Thymus (tissue), 11 donors: ENCODE measurements around the gene RBM45. TPM values are rescaled to one million over a fixed set of nuclear protein-coding genes. Genes with fewer than 3 reads are reported as not detected.

ENCODE experiments used
- DNase-seq, 9 donors: peaks; one replicate each; pipeline ENCODE4 v3.0.0-alpha.2; 2013; ENCODE audit warnings: low spot score in 9 of 9, low read depth in 6 of 9, missing footprints in 1 of 9
- H3K27ac ChIP-seq, 2 donors: one replicate each; pipeline ENCODE4 v1.5.1; 2013; ENCODE audit warnings: control low read depth in 1 of 2, low read depth in 1 of 2, low read length in 1 of 2, mild to moderate bottlenecking in 1 of 2, moderate library complexity in 1 of 2
- H3K27me3 ChIP-seq, 2 donors: one replicate each; pipeline ENCODE4 v1.5.1; 2013; ENCODE audit warnings: low read length in 1 of 2; ENCODE audit not compliant: control insufficient read depth in 2 of 2, insufficient read depth in 1 of 2
- H3K36me3 ChIP-seq, 2 donors: one replicate each; pipeline ENCODE4 v1.5.1; 2013; ENCODE audit warnings: low read length in 1 of 2, mild to moderate bottlenecking in 1 of 2, moderate library complexity in 1 of 2; ENCODE audit not compliant: control insufficient read depth in 2 of 2, insufficient read depth in 2 of 2
- H3K4me1 ChIP-seq, 2 donors: one replicate each; pipeline ENCODE4 v1.5.1; 2013; ENCODE audit warnings: low read length in 2 of 2; ENCODE audit not compliant: control insufficient read depth in 2 of 2, insufficient read depth in 2 of 2
- H3K4me3 ChIP-seq, 2 donors: one replicate each; pipeline ENCODE4 v1.5.1; 2013; ENCODE audit warnings: low read length in 2 of 2, control low read depth in 1 of 2, mild to moderate bottlenecking in 1 of 2
- H3K9me3 ChIP-seq, 2 donors: one replicate each; pipeline ENCODE4 v1.5.1; 2013; ENCODE audit warnings: low read length in 1 of 2, mild to moderate bottlenecking in 1 of 2; ENCODE audit not compliant: control insufficient read depth in 2 of 2, insufficient read depth in 1 of 2
- WGBS: extraction: QIAGEN DNeasy Blood & Tissue Kit; methylation state at CpG from one replicate; pipeline ENCODE4 v1.1.7; 2013; 5-methylcytosine and 5-hydroxymethylcytosine counted together
- polyA plus RNA-seq: library from polyadenylated mRNA; stranded (reverse); fragments of 200-250 nt; gene quantifications from one replicate; pipeline ENCODE4 v1.2.3, GENCODE V29; 2013
- total RNA-seq: library from RNA; stranded (reverse); fragments of 120-200 nt; gene quantifications from one replicate; pipeline ENCODE4 v1.2.4, GENCODE V29; 2013
- donor health status: healthy.

RBM45 gene
- total and polyA plus RNA-seq, 2 donors: 20.5 to 23.0 TPM

GRCh38 chr2:178093471-178093870 lies 18.8 kb upstream of the RBM45 start:
- Histone ChIP-seq H3K27ac (no peak overlapping the region), H3K36me3 (no peaks in the 10 kb centered on the region)
- DNase-seq: no peak

GRCh38 chr2:178101321-178102079 lies 10.7 kb upstream of the RBM45 start:
- Histone ChIP-seq H3K36me3 (no peaks in the 10 kb centered on the region), H3K4me3 (no peak overlapping the region), H3K27me3 (no peaks in the 10 kb centered on the region), H3K4me1 (no peaks in the 10 kb centered on the region), H3K27ac (no peak overlapping the region), H3K9me3 (no peaks in the 10 kb centered on the region)
- 99% methylated on average over 3 of the region's 3 CpGs for WGBS
- DNase-seq: no peak

More at GRCh38 chr2:178093471-178093870, 18.8 kb upstream of the RBM45 start:
- H3K4me1 ChIP-seq: no peaks in the 10 kb centered on the region
- H3K27me3 ChIP-seq: no peaks in the 10 kb centered on the region
- no peaks in the 10 kb centered on the region for H3K9me3 ChIP-seq
- H3K4me3 ChIP-seq: no peak overlapping the region

DNA sequence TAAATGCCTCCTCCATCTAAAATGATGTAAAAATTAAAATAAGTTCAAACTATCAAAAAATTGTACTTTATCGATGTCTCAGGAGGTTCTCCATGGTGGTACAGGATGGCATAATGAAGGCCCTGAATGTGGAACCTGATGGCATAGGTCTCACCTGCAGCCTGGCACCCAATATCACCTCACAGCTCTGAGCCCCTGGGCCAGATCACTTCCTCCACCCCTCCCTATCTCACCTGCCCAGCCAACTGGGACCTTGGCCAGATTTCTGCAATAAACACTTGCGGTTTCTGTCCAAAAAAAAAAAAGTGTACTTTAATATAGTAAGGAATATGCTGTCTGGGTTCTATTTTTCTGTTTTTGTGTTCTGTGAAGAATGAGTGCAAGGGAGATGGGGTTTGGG lies 6.7 kb upstream of the RBM45 start:
- Histone ChIP-seq H3K4me1 (no peaks in the 10 kb centered on the region), H3K36me3 (no peaks in the 10 kb centered on the region), H3K4me3 (no peak overlapping the region), H3K27me3 (no peaks in the 10 kb centered on the region), H3K27ac (no peak overlapping the region), H3K9me3 (peaks cover 0 to 1% of the 10 kb centered on the region in 2 donors)
- 81% methylated on average over 2 of the region's 2 CpGs for WGBS
- DNase-seq: no peak

DNA sequence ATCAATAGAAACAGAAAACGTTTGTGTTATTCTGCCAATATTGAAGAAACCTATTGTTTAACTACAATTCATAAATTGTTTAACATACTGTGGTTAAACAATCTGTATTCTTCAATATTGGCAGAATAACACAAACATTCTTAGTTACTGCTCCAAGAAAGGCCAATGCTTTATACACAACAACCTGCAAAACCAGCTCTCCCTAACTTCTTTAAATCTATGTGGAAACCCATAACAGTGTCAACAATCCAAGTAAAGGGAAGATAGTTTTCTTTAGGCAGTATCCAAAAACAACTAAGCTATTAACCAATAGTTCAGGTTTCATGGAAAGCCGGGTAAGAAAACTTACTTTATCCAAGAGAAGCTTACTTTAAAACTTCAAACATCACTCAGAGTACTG lies 6.2 kb upstream of the RBM45 start:
- no peak for DNase-seq
- Histone ChIP-seq H3K4me3 (no peak overlapping the region), H3K27me3 (no peaks in the 10 kb centered on the region), H3K27ac (no peak overlapping the region), H3K9me3 (peaks cover 0 to 1% of the 10 kb centered on the region in 2 donors), H3K36me3 (no peaks in the 10 kb centered on the region), H3K4me1 (no peaks in the 10 kb centered on the region)
- WGBS: 84% methylated on average over 2 of the region's 2 CpGs

GRCh38 chr2:178108176-178108575 lies 4.1 kb upstream of the RBM45 start:
- 96% methylated on average over 21 of the region's 21 CpGs for WGBS
- no peaks in the 10 kb centered on the region for H3K27me3 ChIP-seq
- H3K9me3 ChIP-seq: peaks cover 0 to 1% of the 10 kb centered on the region in 2 donors
- peaks cover 0 to 3% of the 10 kb centered on the region in 2 donors for H3K4me1 ChIP-seq
- no peak overlapping the region for H3K27ac ChIP-seq
- H3K36me3 ChIP-seq: no peaks in the 10 kb centered on the region
- H3K4me3 ChIP-seq: no peak overlapping the region
- no peak for DNase-seq

GRCh38 chr2:178109813-178110212 lies 2.4 kb upstream of the RBM45 start:
- Histone ChIP-seq H3K4me1 (peaks cover 2 to 3% of the 10 kb centered on the region in 2 donors), H3K4me3 (no peak overlapping the region), H3K9me3 (peaks cover 0 to 1% of the 10 kb centered on the region in 2 donors), H3K27me3 (no peaks in the 10 kb centered on the region), H3K27ac (no peak overlapping the region), H3K36me3 (no peaks in the 10 kb centered on the region)
- 19% methylated on average over 1 of the region's 1 CpG for WGBS
- DNase-seq: peak in 6 of 9 donors; percentile 6 to 62 (median 18)

GRCh38 chr2:178110681-178111080 lies 1.6 kb upstream of the RBM45 start:
- 94% methylated on average over 4 of the region's 4 CpGs for WGBS

GRCh38 chr2:178111743-178112142 lies 494 bp upstream of the RBM45 start:
- Histone ChIP-seq H3K4me1 (peaks cover 2 to 3% of the 10 kb centered on the region in 2 donors), H3K9me3 (peaks cover 0 to 1% of the 10 kb centered on the region in 2 donors), H3K4me3 (peak overlapping the region; percentile 74 to 87), H3K36me3 (peaks cover 0 to 3% of the 10 kb centered on the region in 2 donors), H3K27me3 (no peaks in the 10 kb centered on the region), H3K27ac (no peak overlapping the region)
- DNase-seq: peak in 1 of 9 donors; percentile 4
- WGBS: 99% methylated on average over 1 of the region's 1 CpG

More at GRCh38 chr2:178110681-178111080, 1.6 kb upstream of the RBM45 start:
- no peak for DNase-seq
- Histone ChIP-seq H3K27me3 (no peaks in the 10 kb centered on the region), H3K27ac (no peak overlapping the region), H3K9me3 (peaks cover 0 to 1% of the 10 kb centered on the region in 2 donors), H3K4me3 (no peak overlapping the region), H3K4me1 (peaks cover 2 to 3% of the 10 kb centered on the region in 2 donors), H3K36me3 (no peaks in the 10 kb centered on the region)

DNA sequence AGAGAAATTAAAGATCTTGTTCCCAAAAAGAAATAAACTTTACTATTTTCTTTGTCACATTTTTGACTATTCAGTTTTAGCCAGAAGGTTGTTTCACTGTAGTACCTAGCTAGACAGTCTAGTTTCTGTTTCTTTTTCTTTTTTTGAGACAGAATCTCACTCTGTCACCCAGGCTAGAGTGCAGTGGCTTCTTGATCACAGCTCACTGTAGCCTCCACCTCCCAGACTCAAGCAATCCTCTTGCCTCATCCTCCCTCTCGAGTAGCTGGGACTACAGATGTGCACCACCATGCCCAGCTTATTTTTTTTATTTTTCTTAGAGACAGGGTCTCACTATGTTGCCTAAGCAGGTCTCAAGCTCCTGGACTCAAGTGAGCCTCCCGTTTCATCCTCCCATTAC lies 2.2 kb downstream of the RBM45 start:
- WGBS: 97% methylated on average over 2 of the region's 2 CpGs
- Histone ChIP-seq H3K27me3 (no peaks in the 10 kb centered on the region), H3K9me3 (no peaks in the 10 kb centered on the region), H3K4me3 (no peak overlapping the region), H3K4me1 (peaks cover 2 to 3% of the 10 kb centered on the region in 2 donors), H3K36me3 (peaks cover 0 to 12% of the 10 kb centered on the region in 2 donors), H3K27ac (no peak overlapping the region)
- no peak for DNase-seq
